Endothelial cell (in vitro differentiated cells): ENCODE data around the gene PLPPR5. TPM values are rescaled to one million over a fixed set of nuclear protein-coding genes. Genes with fewer than 3 reads are reported as not detected.

ENCODE experiments used
- DNase-seq: peaks from one replicate; pipeline ENCODE4 v3.0.0; 2021; ENCODE audit warnings: low spot score
- H3K27ac Mint-ChIP-seq: one replicate; pipeline ENCODE4 v1.8.0; 2021; ENCODE audit warnings: mixed read lengths, inconsistent platforms; ENCODE audit not compliant: unreplicated experiment
- H3K27me3 Mint-ChIP-seq: one replicate; pipeline ENCODE4 v1.8.0; 2021; ENCODE audit warnings: mild to moderate bottlenecking, moderate library complexity, mixed read lengths, inconsistent platforms; ENCODE audit not compliant: unreplicated experiment
- H3K36me3 Mint-ChIP-seq: one replicate; pipeline ENCODE4 v1.8.0; 2021; ENCODE audit warnings: mild to moderate bottlenecking, low read depth, mixed read lengths, inconsistent platforms; ENCODE audit not compliant: unreplicated experiment
- H3K4me1 Mint-ChIP-seq: one replicate; pipeline ENCODE4 v1.8.0; 2021; ENCODE audit warnings: mild to moderate bottlenecking, mixed read lengths, inconsistent platforms; ENCODE audit not compliant: unreplicated experiment
- H3K4me3 Mint-ChIP-seq: one replicate; pipeline ENCODE4 v1.8.0; 2021; ENCODE audit warnings: mild to moderate bottlenecking, mixed read lengths, inconsistent platforms; ENCODE audit not compliant: unreplicated experiment
- H3K9me3 Mint-ChIP-seq: one replicate; pipeline ENCODE4 v1.8.0; 2021; ENCODE audit warnings: mixed read lengths, inconsistent platforms; ENCODE audit not compliant: unreplicated experiment
- total RNA-seq: library from RNA; stranded (reverse); fragmentation: NEBNext Ultra II Directional; extraction: Animal tissue kit (Norgen Biotek cat#: 25700); gene quantifications from one replicate; pipeline ENCODE4 v1.2.1, GENCODE V29; 2021; ENCODE audit not compliant: unreplicated experiment
- TF ChIP-seq, protein P1 (sequence below): fragments of 200-600 bp; sonication (generic); IDR thresholded peaks from one replicate; pipeline ENCODE4 v1.5.0; 2021; ENCODE audit warnings: antibody characterized with exemption; ENCODE audit not compliant: unreplicated experiment

PLPPR5 gene
- total RNA-seq, 1 donor from 2014 or later, result 1.1 TPM

DNA sequence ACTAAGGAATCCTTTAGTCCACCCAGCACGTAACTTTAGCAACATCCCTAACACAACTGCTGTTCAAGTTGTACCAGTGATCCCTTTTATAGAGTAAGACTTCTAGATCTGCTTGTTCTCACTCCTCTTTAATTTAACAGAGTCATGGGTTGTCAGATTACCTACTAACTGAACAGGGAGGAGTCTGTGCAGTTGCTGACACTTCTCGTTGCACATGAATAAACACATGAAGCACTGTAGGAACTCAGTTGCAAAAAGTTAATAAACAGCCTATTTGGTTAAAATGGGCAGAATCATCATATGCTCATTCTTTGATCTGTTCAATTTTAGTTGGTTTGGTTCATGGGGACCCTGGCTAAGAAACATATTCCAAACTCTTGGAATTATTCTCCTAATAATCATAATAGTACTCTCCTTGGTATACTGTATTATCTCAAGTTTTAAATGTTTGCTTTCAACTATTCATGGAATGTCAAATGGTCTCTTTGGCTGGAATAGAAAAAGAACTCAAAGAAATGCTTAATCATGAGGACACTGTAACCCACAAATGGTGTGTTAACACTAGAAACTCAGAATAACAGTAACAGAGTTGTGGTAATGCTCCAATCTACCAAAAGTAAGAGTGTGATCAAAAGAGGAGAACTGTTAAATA is 15.6 kb downstream of the PLPPR5 start:
- no peak for DNase-seq
- H3K4me3 Mint-ChIP-seq, result no peak overlapping the region
- TF ChIP-seq, protein P1, sequence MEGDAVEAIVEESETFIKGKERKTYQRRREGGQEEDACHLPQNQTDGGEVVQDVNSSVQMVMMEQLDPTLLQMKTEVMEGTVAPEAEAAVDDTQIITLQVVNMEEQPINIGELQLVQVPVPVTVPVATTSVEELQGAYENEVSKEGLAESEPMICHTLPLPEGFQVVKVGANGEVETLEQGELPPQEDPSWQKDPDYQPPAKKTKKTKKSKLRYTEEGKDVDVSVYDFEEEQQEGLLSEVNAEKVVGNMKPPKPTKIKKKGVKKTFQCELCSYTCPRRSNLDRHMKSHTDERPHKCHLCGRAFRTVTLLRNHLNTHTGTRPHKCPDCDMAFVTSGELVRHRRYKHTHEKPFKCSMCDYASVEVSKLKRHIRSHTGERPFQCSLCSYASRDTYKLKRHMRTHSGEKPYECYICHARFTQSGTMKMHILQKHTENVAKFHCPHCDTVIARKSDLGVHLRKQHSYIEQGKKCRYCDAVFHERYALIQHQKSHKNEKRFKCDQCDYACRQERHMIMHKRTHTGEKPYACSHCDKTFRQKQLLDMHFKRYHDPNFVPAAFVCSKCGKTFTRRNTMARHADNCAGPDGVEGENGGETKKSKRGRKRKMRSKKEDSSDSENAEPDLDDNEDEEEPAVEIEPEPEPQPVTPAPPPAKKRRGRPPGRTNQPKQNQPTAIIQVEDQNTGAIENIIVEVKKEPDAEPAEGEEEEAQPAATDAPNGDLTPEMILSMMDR, result no peak
- H3K27ac Mint-ChIP-seq, result no peak overlapping the region
- H3K27me3 Mint-ChIP-seq, result no peaks in the 10 kb centered on the region
- H3K36me3 Mint-ChIP-seq, result no peaks in the 10 kb centered on the region
- peaks cover 14% of the 10 kb centered on the region for H3K4me1 Mint-ChIP-seq
- no peaks in the 10 kb centered on the region for H3K9me3 Mint-ChIP-seq

DNA sequence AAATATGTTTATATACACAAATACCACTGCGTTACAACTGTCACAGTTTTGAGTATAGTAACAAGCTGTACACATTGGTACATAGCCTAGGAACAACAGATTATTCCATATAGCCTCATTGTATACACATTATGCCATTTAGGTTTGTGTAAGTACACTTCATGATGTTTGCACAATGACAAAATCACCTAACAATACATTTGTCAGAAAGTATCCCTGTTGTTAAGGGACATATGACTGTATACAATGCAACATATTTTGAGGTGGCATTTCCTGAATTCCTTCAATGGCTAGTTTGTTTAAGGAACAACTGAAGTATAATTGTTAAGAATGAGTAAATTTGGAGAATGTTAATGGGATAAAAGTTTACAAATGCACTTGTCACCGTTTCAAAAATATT is 19.0 kb downstream of the PLPPR5 start:
- peaks cover 6% of the 10 kb centered on the region for H3K4me1 Mint-ChIP-seq
- no peak overlapping the region for H3K4me3 Mint-ChIP-seq
- H3K27me3 Mint-ChIP-seq, result no peaks in the 10 kb centered on the region
- no peaks in the 10 kb centered on the region for H3K36me3 Mint-ChIP-seq
- TF ChIP-seq, protein P1, result no peak
- no peak for DNase-seq
- no peaks in the 10 kb centered on the region for H3K9me3 Mint-ChIP-seq
- no peak overlapping the region for H3K27ac Mint-ChIP-seq

DNA sequence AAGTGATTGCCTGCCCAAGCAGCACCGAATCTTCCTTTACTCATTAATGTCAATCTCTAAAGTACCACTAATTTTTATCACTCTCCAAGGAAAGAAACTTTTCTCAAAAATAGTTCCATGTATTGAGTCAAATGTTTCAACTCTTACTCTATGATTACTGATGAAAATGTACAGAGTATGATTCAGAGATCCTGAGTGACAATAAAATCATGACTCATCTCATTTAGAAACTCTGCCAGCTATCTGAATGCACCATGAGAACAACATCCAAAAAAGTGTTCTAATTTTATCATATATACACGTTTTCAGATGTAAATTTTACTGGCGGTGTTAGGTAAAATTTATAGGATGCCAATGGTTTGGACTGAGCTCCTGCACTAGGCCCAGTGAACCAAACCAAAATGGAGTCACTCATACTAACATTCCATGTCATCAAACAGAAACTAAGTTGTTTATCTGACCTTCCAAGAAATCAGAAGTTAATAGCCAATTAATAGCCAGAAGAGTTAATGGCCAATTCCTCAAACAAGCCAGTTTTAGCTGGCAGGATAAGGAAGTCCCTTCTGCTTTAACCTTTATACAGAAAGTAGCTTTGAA is 22.6 kb downstream of the PLPPR5 start:
- TF ChIP-seq, protein P1, result no peak
- Mint-ChIP-seq H3K4me1 (peaks cover 8% of the 10 kb centered on the region), H3K4me3 (no peak overlapping the region), H3K27me3 (peaks cover 2% of the 10 kb centered on the region), H3K9me3 (no peaks in the 10 kb centered on the region), H3K27ac (no peak overlapping the region), H3K36me3 (no peaks in the 10 kb centered on the region)
- DNase-seq, result no peak

DNA sequence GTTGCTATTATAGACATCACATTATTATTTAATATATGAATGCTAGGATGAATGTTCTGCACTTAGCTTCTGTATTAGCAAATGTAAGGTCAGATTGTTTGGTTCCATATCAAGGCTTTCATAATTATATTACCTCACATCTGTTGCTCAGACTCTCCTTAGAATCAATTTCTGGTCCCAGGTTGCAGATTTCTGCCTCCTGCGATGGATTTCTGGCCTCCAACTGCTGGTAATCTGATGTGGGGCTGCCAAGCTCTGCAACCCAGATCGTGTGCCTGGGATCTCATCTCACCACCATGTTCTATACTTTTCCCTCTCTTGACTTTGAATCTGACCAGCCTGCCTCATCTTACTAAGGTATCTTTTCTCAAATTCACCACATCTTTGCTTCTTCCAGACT is 25.2 kb downstream of the PLPPR5 start:
- Mint-ChIP-seq H3K36me3 (no peaks in the 10 kb centered on the region), H3K4me1 (peaks cover 11% of the 10 kb centered on the region), H3K9me3 (no peaks in the 10 kb centered on the region), H3K4me3 (no peak overlapping the region), H3K27me3 (peaks cover 2% of the 10 kb centered on the region), H3K27ac (no peak overlapping the region)
- no peak for DNase-seq
- TF ChIP-seq, protein P1, result no peak

DNA sequence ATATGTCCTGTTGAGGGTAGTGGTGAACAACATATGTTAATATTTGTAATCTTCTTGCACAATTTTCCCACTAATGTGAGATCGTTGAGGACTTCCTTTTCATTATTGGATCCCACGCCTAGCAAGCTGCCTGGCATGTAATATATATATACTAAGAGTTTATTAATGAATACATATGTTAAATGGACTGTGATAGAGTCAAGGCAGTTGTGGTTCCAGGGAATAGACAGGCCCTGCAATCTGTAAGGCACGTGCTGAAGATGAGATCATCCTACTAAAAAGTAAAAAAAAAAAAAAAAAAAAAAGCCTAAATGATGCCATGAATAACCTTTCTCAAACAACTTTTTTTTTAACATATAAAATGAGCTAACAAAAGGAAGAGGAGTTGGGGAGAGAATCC is 28.9 kb downstream of the PLPPR5 start:
- no peak for DNase-seq
- no peaks in the 10 kb centered on the region for H3K9me3 Mint-ChIP-seq
- no peak overlapping the region for H3K4me3 Mint-ChIP-seq
- H3K4me1 Mint-ChIP-seq, result peaks cover 11% of the 10 kb centered on the region
- H3K27ac Mint-ChIP-seq, result no peak overlapping the region
- H3K36me3 Mint-ChIP-seq, result no peaks in the 10 kb centered on the region
- TF ChIP-seq, protein P1, result no peak
- peaks cover 2% of the 10 kb centered on the region for H3K27me3 Mint-ChIP-seq
